Left colon (tissue), 2 donors: ENCODE data around the gene TSPAN2. TPM values are rescaled to one million over a fixed set of nuclear protein-coding genes. Genes with fewer than 3 reads are reported as not detected.

ENCODE experiments used
- ATAC-seq: fragments of 200-7000 bp; cut with Tn5 transposase; one replicate; pipeline ENCODE4 v1.9.1; 2020; ENCODE audit warnings: mild to moderate bottlenecking, moderate library complexity
- DNase-seq, 2 donors: peaks; one replicate each; pipeline ENCODE4 v3.0.0-alpha.2; 2020
- intact Hi-C, 2 donors: fragments of 100-400 bp; cut with DNase I in 1 of 2; cut with micrococcal nuclease in 1 of 2; formaldehyde crosslinking; loops; one replicate each; pipeline versions ENCODE4 v1.11.2 to v1.14.0; 2022; cut with DNase I, micrococcal nuclease
- total RNA-seq, 2 donors: library from RNA; stranded (reverse); fragmentation: NEBNext Ultra II Directional; extraction: Animal tissue kit (Norgen Biotek cat#: 25700); gene quantifications; one replicate each; pipeline ENCODE4 v1.2.1, GENCODE V29; 2021
- donor health status: DM: no; HTN: no; CAD: no.
- donor health status: DM: yes; HTN: yes; CAD: no.

TSPAN2 gene
- total RNA-seq, 2 donors from 2014 or later: 3.3 to 12.1 TPM

- ATAC-seq (no peak), DNase-seq (no peak)
- intact Hi-C loops: no loop called here
These were observed 3.0 kb downstream of the TSPAN2 start for GRCh38 chr1:115086176-115086830.

GRCh38 chr1:115084902-115085511 is 4.3 kb downstream of the TSPAN2 start:
- ATAC-seq (no peak), DNase-seq (no peak)
- intact Hi-C loops: no loop called here

DNA sequence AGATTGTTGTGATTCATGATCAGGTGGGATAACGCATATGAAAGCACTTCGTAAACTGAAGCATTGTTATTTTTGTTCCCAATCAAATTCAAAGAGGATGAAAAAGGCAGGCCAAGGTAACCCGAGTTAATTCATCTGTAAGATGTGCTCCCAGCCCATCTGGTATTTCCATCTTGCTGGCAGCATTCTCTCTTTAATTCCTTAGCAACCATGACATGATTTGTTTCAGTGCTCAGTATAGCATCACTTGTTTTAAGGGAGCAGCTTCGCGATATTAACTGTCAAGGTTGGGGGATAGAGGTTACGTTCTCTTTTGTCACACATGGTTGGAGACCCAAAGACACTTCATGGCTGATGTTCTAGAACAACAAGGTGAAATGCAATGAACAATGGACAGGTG is 6.4 kb downstream of the TSPAN2 start:
- no peak for ATAC-seq
- intact Hi-C loops: no loop called here
- no peak for DNase-seq

GRCh38 chr1:115078708-115079107 is 10.6 kb downstream of the TSPAN2 start:
- intact Hi-C loops: no loop called here
- no peak for DNase-seq
- no peak for ATAC-seq

DNA sequence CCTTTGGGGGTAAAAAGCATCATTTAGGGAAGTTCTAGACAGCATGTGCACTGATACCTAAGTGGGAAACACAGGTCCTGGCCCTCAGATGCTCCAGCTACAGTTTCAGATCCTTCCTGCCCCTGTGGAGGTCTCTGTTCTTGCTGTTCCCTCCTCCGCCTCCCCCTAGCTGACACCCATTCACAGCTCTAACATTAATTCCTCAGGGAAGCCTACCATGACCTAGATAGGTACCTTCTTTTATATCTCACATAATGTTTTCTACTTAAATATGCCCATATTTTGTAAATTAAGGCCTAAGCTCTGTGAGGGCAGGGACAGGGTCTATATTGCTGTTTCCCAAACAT is 11.3 kb downstream of the TSPAN2 start:
- intact Hi-C loops: no loop called here
- no peak for DNase-seq
- ATAC-seq: no peak

GRCh38 chr1:115077286-115077983 is 11.9 kb downstream of the TSPAN2 start:
- intact Hi-C loops: no loop called here
- ATAC-seq (no peak), DNase-seq (no peak)

DNA sequence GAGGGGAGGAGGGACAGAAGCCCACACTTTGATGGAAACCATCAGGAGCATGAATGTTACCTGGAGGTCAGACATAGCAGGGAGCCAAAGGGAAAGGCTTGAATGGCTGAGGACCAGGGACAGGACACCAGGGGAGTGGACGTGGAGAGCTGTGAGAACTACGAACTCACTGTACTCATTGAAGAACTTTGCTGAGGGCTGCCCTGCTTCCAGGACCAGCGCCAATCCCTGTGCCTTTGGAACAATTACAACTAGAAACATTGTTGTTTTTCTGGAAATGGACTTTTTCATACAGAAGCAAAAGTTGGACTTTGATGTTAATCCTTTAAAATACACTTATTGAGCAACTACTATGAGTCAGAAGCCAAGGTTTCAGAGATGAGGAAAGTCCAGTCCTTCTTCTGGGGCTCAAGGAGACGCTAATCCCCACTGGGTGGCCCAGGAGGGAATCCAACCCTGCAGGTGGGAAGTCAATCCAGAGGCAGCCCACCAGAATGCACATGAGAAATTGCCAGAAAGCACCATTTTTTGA is 12.9 kb downstream of the TSPAN2 start:
- DNase-seq: no peak
- intact Hi-C loops: no loop called here

GRCh38 chr1:115074839-115075534 is 14.3 kb downstream of the TSPAN2 start:
- intact Hi-C loops: no loop called here
- no peak for DNase-seq
- ATAC-seq: no peak

More for the DNA sequence above, 12.9 kb downstream of the TSPAN2 start:
- no peak for ATAC-seq

- intact Hi-C loops: no loop called here
- ATAC-seq (no peak), DNase-seq (no peak)
These were observed 15.8 kb downstream of the TSPAN2 start for GRCh38 chr1:115073298-115074087.

GRCh38 chr1:115071012-115071664 is 18.2 kb downstream of the TSPAN2 start:
- no peak for DNase-seq
- intact Hi-C loops: no loop called here
- ATAC-seq: no peak

GRCh38 chr1:115069659-115070308 is 19.5 kb downstream of the TSPAN2 start:
- intact Hi-C loops: no loop called here
- peak; percentile 36 for ATAC-seq

GRCh38 chr1:115068826-115069585 is 20.3 kb downstream of the TSPAN2 start:
- ATAC-seq: peak; percentile 83
- intact Hi-C loops: no loop called here
- DNase-seq: peak in 1 of 2 donors; percentile 60

More at GRCh38 chr1:115069659-115070308, 19.5 kb downstream of the TSPAN2 start:
- no peak for DNase-seq

DNA sequence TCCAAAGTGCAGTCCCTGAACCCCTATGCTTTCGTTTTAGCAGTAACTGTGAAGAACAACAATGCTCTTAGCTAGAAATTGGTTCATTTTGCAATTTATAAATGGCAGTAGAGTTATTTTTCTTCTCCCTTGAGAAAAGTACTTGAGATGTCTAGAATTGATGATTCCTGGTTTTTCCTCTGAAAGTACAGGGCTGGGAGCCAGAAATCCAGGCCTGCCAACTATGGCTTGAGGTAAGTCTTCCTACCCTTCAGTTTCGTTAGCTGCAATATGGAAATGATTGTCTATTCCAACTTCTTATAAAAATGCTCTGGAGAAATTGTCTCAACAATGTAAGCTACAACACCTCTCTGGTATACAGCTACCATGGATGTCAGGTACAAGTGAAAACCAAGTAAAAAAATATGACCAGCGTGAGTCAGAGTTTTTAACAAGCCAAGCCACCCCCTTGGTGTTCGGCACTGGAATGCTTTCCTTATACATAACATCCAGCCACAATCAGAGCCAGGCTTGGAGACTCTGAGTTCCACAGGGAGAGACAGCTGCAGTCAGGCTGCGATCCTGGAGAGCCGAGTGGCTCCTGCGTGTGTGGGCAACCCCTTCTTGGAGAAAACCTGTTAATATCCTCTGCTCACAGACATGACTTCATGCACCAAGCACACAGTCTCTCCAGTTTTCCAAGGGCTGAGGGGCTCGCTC is 22.0 kb downstream of the TSPAN2 start:
- ATAC-seq: no peak
- intact Hi-C loops: no loop called here
- DNase-seq: no peak

- ATAC-seq (no peak), DNase-seq (no peak)
- intact Hi-C loops: no loop called here
These were observed 24.3 kb downstream of the TSPAN2 start for GRCh38 chr1:115065021-115065420.

GRCh38 chr1:115064461-115064860 is 24.8 kb downstream of the TSPAN2 start:
- no peak for ATAC-seq
- intact Hi-C loops: no loop called here
- DNase-seq: no peak

GRCh38 chr1:115063228-115063901 is 25.9 kb downstream of the TSPAN2 start:
- intact Hi-C loops: no loop called here
- DNase-seq (no peak), ATAC-seq (no peak)
